H9 (cell line): Measurements from ENCODE around the gene HPGDS. TPM values are rescaled to one million over a fixed set of nuclear protein-coding genes. Genes with fewer than 3 reads are reported as not detected.

ENCODE experiments used
- DNase-seq: peaks from one replicate; pipeline ENCODE4 v3.0.0-alpha.2; 2017
- H2AFZ ChIP-seq: one replicate; pipeline ENCODE4 v1.6.1; 2013; ENCODE audit warnings: mild to moderate bottlenecking, low read length, control low read depth, moderate library complexity
- H2AK5ac ChIP-seq: 2 replicates; pipeline ENCODE4 v1.6.1; 2013; ENCODE audit warnings: low read length, control low read depth, mixed read lengths; ENCODE audit not compliant: insufficient read length
- H2BK120ac ChIP-seq: one replicate; pipeline ENCODE4 v1.6.1; 2013; ENCODE audit warnings: low read depth, mild to moderate bottlenecking, low read length, control low read depth, inconsistent platforms; ENCODE audit not compliant: poor library complexity, severe bottlenecking
- H2BK12ac ChIP-seq: 2 replicates; pipeline ENCODE4 v1.6.1; 2013; ENCODE audit warnings: low read length, control low read depth, mixed read lengths, low read depth; ENCODE audit not compliant: insufficient read length
- H2BK15ac ChIP-seq: 2 replicates; pipeline ENCODE4 v1.6.1; 2013; ENCODE audit warnings: low read depth, low read length, control low read depth
- H2BK20ac ChIP-seq: one replicate; pipeline ENCODE4 v1.6.1; 2013; ENCODE audit warnings: low read depth, mild to moderate bottlenecking, low read length, control low read depth, inconsistent platforms; ENCODE audit not compliant: poor library complexity, severe bottlenecking
- H2BK5ac ChIP-seq: 2 replicates; pipeline ENCODE4 v1.6.1; 2013; ENCODE audit warnings: low read length, control low read depth, mixed read lengths; ENCODE audit not compliant: insufficient read length
- H3K14ac ChIP-seq: 2 replicates; pipeline ENCODE4 v1.6.1; 2013; ENCODE audit warnings: low read length, control low read depth; ENCODE audit not compliant: insufficient read depth
- H3K18ac ChIP-seq: 2 replicates; pipeline ENCODE4 v1.6.1; 2013; ENCODE audit warnings: low read depth, mild to moderate bottlenecking, mixed read lengths, low read length, control low read depth; ENCODE audit not compliant: insufficient read length
- H3K23ac ChIP-seq: 2 replicates; pipeline ENCODE4 v1.6.1; 2013; ENCODE audit warnings: low read length, control low read depth, mixed read lengths, low read depth; ENCODE audit not compliant: insufficient read length
- H3K23me2 ChIP-seq: 2 replicates; pipeline ENCODE4 v1.6.1; 2013; ENCODE audit warnings: low read depth, mild to moderate bottlenecking, mixed read lengths, low read length, control low read depth; ENCODE audit not compliant: insufficient read length, poor library complexity, severe bottlenecking
- H3K27ac ChIP-seq: 2 replicates; pipeline ENCODE4 v1.5.1; 2013; ENCODE audit warnings: low read length, control low read depth, mixed read lengths, low read depth; ENCODE audit not compliant: insufficient read length
- H3K27me3 ChIP-seq: 2 replicates; pipeline ENCODE4 v1.6.1; 2013; ENCODE audit warnings: low read length, control low read depth, inconsistent platforms; ENCODE audit not compliant: insufficient read depth
- H3K4ac ChIP-seq: 2 replicates; pipeline ENCODE4 v1.6.1; 2013; ENCODE audit warnings: low read depth, mild to moderate bottlenecking, control low read depth, inconsistent platforms, low read length, moderate library complexity
- H3K4me1 ChIP-seq: 2 replicates; pipeline ENCODE4 v1.6.1; 2013; ENCODE audit warnings: low read length, control low read depth, inconsistent platforms; ENCODE audit not compliant: insufficient read depth
- H3K4me2 ChIP-seq: 2 replicates; pipeline ENCODE4 v1.6.1; 2013; ENCODE audit warnings: low read length, control low read depth, mixed read lengths; ENCODE audit not compliant: insufficient read length, insufficient read depth
- H3K56ac ChIP-seq: 2 replicates; pipeline ENCODE4 v1.6.1; 2013; ENCODE audit warnings: low read depth, mild to moderate bottlenecking, mixed read lengths, low read length, control low read depth; ENCODE audit not compliant: insufficient read length
- H3K79me1 ChIP-seq: 2 replicates; pipeline ENCODE4 v1.6.1; 2013; ENCODE audit warnings: low read depth, mild to moderate bottlenecking, moderate library complexity, low read length, control low read depth, inconsistent platforms; ENCODE audit not compliant: insufficient read depth, poor library complexity, severe bottlenecking
- H3K79me2 ChIP-seq: 2 replicates; pipeline ENCODE4 v1.6.1; 2013; ENCODE audit warnings: low read length, control low read depth, inconsistent platforms; ENCODE audit not compliant: insufficient read depth
- H3K9ac ChIP-seq: 2 replicates; pipeline ENCODE4 v1.6.1; 2013; ENCODE audit warnings: low read length, control low read depth, mixed read lengths; ENCODE audit not compliant: insufficient read length; ENCODE audit errors: extremely low read depth
- H3K9me3 ChIP-seq: one replicate; pipeline ENCODE4 v1.6.1; 2013; ENCODE audit warnings: low read depth, low read length, inconsistent platforms; ENCODE audit not compliant: control insufficient read depth
- H3T11ph ChIP-seq: one replicate; pipeline ENCODE4 v1.6.1; 2013; ENCODE audit warnings: mild to moderate bottlenecking, low read length, control low read depth, inconsistent platforms
- H4K20me1 ChIP-seq: one replicate; pipeline ENCODE4 v1.6.1; 2013; ENCODE audit not compliant: control insufficient read depth, insufficient read length, insufficient read depth
- H4K5ac ChIP-seq: 2 replicates; pipeline ENCODE4 v1.6.1; 2013; ENCODE audit warnings: low read depth, mild to moderate bottlenecking, mixed read lengths, low read length, control low read depth; ENCODE audit not compliant: insufficient read length
- H4K8ac ChIP-seq: replicated peaks from 2 replicates; pipeline ENCODE4 v1.6.1; 2013; ENCODE audit warnings: low read length, control low read depth, mixed read lengths, low read depth; ENCODE audit not compliant: insufficient read length
- H4K91ac ChIP-seq: 2 replicates; pipeline ENCODE4 v1.6.1; 2013; ENCODE audit warnings: low read depth, mild to moderate bottlenecking, moderate library complexity, mixed read lengths, low read length, control low read depth; ENCODE audit not compliant: insufficient read length
- H3K27ac Mint-ChIP-seq, 3 experiments: 2 replicates in 2 of 3; 3 replicates in 1 of 3; pipeline ENCODE4 v1.8.0; 2020 to 2021; ENCODE audit warnings: mixed read lengths in 3 of 3, mild to moderate bottlenecking in 1 of 3, moderate library complexity in 1 of 3
- H3K27me3 Mint-ChIP-seq: 2 replicates; pipeline ENCODE4 v1.8.0; 2021; ENCODE audit warnings: low read depth, mild to moderate bottlenecking, moderate library complexity, mixed read lengths
- H3K36me3 Mint-ChIP-seq, 3 experiments: 2 replicates in 2 of 3; 3 replicates in 1 of 3; pipeline ENCODE4 v1.8.0; 2020 to 2021; ENCODE audit warnings: low read depth in 3 of 3, mixed read lengths in 3 of 3; ENCODE audit not compliant: insufficient read depth in 1 of 3
- H3K4me1 Mint-ChIP-seq, 2 experiments: 2 replicates each; pipeline ENCODE4 v1.8.0; 2020; ENCODE audit warnings: mixed read lengths in 2 of 2
- H3K4me3 Mint-ChIP-seq, 2 experiments: 2 replicates in 1 of 2; 3 replicates in 1 of 2; pipeline ENCODE4 v1.8.0; 2020 to 2021; ENCODE audit warnings: mild to moderate bottlenecking in 2 of 2, mixed read lengths in 2 of 2, moderate library complexity in 1 of 2
- H3K9me3 Mint-ChIP-seq, 2 experiments: 2 replicates in 1 of 2; 3 replicates in 1 of 2; pipeline ENCODE4 v1.8.0; 2020; ENCODE audit warnings: mild to moderate bottlenecking in 2 of 2, mixed read lengths in 2 of 2, moderate library complexity in 1 of 2
- CTCF ChIP-seq: fragments of 200-600 bp; sonication (generic); conservative IDR thresholded peaks from 3 replicates; pipeline ENCODE4 v1.8.0; 2021; ENCODE audit warnings: antibody characterized with exemption, mild to moderate bottlenecking
- WGBS: extraction: QIAGEN DNeasy Blood & Tissue Kit; methylation state at CpG from one replicate; pipeline ENCODE4 v1.1.7; 2013; ENCODE audit warnings: missing lambda C conversion rate, low lambda C conversion rate, mixed read lengths; ENCODE audit not compliant: insufficient read length; ENCODE audit errors: extremely low coverage; 5-methylcytosine and 5-hydroxymethylcytosine counted together
- total RNA-seq: library from RNA; stranded (reverse); gene quantifications from 2 replicates; pipeline ENCODE4 v1.2.1, GENCODE V29; 2021

Gene HPGDS
- total RNA-seq, 1 experiment from 2014 or later, result not detected

DNA sequence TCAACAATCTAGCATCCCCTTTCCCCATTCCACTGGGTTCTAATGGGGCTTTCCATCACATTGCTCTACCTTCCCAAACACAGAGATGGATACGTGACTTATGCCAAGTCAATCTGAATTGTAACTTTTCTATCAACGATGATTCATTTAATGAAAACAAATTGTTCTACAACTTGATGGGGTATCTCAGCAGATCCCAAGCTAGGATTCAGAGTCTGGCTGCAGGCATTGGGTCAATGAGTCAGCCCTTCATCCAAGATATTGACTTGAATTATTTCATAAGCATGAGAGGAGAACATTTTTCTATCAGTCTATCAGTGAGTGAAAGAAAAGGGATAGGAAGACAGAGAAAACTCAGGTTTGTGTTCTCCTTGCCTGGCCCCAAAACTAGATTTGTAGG, 15.0 kb upstream of the HPGDS start:
- Histone ChIP-seq H3K18ac (no peak overlapping the region), H4K8ac (no peak overlapping the region), H2BK20ac (no peak overlapping the region), H4K5ac (no peak overlapping the region), H3T11ph (no peak overlapping the region), H3K9me3 (no peaks in the 10 kb centered on the region), H3K23ac (no peak overlapping the region), H2AFZ (no peak overlapping the region), H3K79me1 (no peaks in the 10 kb centered on the region), H3K14ac (no peak overlapping the region), H3K79me2 (no peaks in the 10 kb centered on the region), H4K20me1 (no peaks in the 10 kb centered on the region), H2BK5ac (no peak overlapping the region), H3K27me3 (no peaks in the 10 kb centered on the region), H3K4me1 (no peaks in the 10 kb centered on the region), H3K56ac (no peak overlapping the region), H3K9ac (no peak overlapping the region), H3K23me2 (no peaks in the 10 kb centered on the region), H4K91ac (no peak overlapping the region), H3K4me2 (no peak overlapping the region), H2AK5ac (no peak overlapping the region), H2BK15ac (no peak overlapping the region), H3K27ac (no peak overlapping the region), H2BK12ac (no peak overlapping the region), H2BK120ac (no peak overlapping the region), H3K4ac (no peak overlapping the region)
- no peaks in the 10 kb centered on the region for H3K27me3 Mint-ChIP-seq
- no peak for TF ChIP-seq CTCF
- H3K4me1 Mint-ChIP-seq, result peaks cover 4 to 9% of the 10 kb centered on the region in 2 experiments; a peak in 3 of 4 replicates
- H3K27ac Mint-ChIP-seq, result no peak overlapping the region
- H3K9me3 Mint-ChIP-seq, result no peaks in the 10 kb centered on the region
- DNase-seq, result no peak
- no CpG with 5 or more reads among the region's 2 CpGs for WGBS
- no peaks in the 10 kb centered on the region; a peak in 1 of 7 replicates for H3K36me3 Mint-ChIP-seq
- no peak overlapping the region for H3K4me3 Mint-ChIP-seq
